ENCODE measurements around the gene DOCK10. TPM values are rescaled to one million over a fixed set of nuclear protein-coding genes. Genes with fewer than 3 reads are reported as not detected.

Gene DOCK10
- 1 to 10 TPM; 1.8 to 4.0 (median 2.8) TPM for polyA plus RNA-seq

DNA sequence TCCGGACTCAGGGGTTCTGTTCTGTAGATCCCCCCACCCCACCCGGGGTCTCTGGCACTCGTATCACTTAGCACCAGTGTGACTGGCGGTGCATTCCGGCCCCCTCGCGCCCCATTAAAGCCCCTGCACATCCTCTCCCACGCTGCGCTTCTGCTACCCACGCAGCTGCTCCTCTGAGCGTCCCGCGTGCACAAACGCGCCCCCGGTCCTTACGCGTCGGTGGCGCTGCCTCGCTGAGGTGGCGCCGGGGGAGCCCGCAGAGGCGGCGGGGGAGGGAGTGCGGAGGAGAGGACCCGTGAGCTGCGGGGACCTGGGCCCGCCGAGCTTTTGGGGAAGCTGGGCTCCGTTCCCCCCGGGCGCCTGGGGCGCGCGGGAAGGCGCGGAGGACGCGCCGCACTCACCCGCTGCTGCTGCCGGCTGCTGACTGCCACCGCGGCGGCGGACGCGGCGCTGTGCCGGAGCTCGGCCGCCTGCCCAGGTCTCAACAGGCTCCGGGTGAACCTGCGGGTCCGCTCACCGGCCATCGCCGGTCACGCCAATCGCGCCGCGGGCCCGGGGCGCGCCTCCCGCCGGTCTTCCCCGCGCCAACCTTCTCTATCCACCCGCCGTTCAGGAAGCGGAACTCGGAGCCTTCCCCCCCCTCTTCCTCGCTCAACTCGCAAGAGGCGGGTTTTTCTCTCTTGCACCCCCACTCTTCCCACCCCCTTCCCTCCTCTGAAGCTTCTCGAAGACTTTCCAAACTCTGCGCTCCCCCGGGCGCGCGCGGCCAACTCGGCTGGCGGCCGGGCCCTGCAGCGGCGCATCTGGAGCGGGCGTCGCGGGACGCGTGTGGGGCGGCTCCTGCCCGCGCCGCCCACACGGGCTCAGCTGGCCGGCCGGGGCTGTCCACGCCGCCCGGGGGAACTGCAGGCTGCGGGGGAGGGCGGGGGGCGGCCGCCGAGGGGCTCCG lies at the start of gene DOCK10:
Gene DOCK10, minus strand, starts transcription at position 618 of the 949 bp plus-strand sequence. Its CDS starts 94 bp downstream, at position 524.
- no peak within 1 kb of the TSS for H3K27ac ChIP-seq (ENCODE audit: low read depth, low read length)
- WGBS, 3 donors: 0 to 1% (median 1%) methylated on average over 75 to 113 of the region's 113 CpGs

DNA sequence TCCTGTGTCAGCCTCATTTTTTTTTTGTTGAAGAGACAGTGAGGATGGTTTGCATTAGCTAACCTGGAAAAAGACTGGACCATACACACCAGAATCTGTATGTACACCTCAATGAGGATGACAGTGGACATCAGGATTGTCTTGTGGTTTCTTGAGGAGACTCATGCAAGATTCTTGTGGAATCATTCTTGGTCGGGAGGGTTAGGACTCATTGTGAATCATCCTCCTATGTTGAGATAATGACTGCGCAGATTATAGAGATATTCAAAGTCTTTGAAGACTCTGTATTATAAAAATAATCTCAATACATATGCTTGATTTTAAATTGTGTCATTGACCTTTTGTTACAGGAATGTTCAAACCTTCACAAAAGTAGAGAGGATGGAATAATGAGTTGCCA lies 49.1 kb upstream of the DOCK10 start:
- no peak overlapping the region for H3K27ac ChIP-seq (ENCODE audit: low read depth, low read length)
- 81 to 91% (median 91%) methylated on average over 2 of the region's 2 CpGs for WGBS, 3 donors

DNA sequence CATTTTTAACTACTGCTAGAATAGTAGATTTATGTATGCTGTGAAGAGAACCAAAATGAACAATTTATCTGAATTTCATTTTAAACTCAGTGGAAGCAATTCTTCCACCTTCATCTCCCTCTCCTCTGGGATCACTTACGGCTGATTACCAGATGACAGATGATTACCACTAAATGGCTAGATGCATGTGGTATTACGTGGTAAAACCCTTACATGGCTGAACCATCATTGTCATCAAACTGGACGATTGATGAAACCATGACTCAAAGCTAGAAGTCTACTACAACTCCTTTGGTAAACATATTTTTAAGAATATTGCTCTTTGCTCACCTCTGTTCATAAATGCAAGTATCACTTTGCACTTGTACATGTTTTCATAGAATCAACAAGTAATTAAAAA lies 48.5 kb upstream of the DOCK10 start:
- no peak overlapping the region for H3K27ac ChIP-seq (ENCODE audit: low read depth, low read length)
- 67 to 76% (median 69%) methylated on average over 3 of the region's 3 CpGs for WGBS, 3 donors

DNA sequence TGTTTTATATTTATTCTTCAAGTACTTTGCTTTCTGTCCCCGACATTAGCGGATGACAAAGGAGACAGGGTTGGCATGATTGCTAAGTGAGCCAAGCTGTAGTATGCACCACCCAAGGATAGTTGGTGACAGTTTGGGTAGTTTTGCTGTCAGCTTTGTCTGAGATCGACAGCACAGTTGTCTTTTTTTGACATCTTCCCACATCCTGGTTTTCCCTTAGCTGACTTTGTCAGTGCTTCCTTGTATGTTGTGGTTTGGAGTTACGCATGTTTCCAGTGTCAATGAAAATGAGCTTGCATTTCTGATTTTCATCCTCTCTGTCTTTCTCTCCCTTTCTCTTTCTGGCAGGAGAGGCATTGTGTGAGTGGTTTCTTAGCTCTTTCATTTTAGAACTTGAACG lies 44.6 kb upstream of the DOCK10 start:
- 66 to 81% (median 80%) methylated on average over 5 of the region's 5 CpGs for WGBS, 3 donors
- H3K27ac ChIP-seq (ENCODE audit: low read depth, low read length): no peak overlapping the region

DNA sequence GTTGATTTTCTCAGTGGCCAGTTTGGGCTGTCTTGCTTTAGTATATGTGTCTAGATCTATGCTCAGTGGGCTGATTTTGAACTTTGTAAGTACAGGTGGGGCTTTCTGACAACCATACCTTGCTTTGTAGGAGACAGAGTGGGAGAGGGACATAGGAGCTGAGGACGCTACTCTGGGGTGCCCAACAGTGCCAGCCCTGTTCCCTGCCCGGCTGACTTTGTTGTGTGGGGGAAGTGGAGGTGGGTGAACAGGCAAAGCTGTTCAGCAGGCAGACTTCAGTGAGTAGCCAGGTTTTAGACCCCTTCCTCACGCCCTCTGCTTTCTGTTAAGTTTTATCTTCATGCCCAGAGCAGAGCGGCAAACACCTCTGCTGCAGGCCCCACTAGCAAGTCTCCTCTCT lies 44.2 kb upstream of the DOCK10 start:
- 85 to 90% (median 89%) methylated on average over 4 of the region's 4 CpGs for WGBS, 3 donors
- H3K27ac ChIP-seq (ENCODE audit: low read depth, low read length): no peak overlapping the region

DNA sequence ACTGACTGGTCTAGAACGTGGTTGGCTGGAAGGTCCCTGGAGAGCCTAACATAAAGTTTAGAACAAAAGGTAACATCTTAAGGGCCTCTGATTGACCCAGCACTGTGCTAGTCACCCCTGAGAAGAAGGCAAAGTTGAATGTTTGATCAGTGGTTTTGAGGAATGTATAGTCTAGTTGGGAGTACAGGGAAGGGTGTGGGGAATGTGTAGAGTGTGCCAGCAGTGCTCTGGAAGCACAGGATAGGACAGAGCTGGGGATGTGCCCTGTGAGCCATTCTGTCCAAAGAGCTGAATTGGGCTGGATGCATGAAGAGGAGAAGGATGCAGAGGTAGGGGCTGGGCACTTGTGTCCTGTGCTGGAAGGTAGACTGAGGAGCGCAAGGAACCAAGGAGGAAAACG lies 41.0 kb upstream of the DOCK10 start:
- WGBS, 3 donors: 80 to 87% (median 83%) methylated on average over 3 of the region's 3 CpGs

DNA sequence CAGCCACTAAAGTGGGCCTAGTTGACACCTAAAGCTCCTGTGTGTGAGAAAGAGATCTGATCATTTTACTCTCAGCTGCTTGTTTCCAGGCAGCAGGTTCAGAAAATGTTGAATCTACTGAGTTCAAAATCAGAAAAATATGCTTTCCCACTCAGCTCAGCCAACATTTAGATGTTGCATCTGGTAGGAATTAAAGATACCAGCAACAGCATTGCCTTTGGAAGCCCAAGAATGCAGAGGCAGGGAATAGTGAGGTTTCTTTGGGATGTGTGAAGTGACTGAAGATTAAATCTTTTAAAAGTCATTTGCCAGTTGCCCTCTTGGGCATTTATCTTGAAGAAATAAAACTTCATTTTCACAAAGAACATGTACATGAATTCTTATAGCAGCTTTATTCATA lies 33.9 kb upstream of the DOCK10 start:
- no peak overlapping the region for H3K27ac ChIP-seq (ENCODE audit: low read depth, low read length)

More for the DNA sequence above, 41.0 kb upstream of the DOCK10 start:
- no peak overlapping the region for H3K27ac ChIP-seq (ENCODE audit: low read depth, low read length)

DNA sequence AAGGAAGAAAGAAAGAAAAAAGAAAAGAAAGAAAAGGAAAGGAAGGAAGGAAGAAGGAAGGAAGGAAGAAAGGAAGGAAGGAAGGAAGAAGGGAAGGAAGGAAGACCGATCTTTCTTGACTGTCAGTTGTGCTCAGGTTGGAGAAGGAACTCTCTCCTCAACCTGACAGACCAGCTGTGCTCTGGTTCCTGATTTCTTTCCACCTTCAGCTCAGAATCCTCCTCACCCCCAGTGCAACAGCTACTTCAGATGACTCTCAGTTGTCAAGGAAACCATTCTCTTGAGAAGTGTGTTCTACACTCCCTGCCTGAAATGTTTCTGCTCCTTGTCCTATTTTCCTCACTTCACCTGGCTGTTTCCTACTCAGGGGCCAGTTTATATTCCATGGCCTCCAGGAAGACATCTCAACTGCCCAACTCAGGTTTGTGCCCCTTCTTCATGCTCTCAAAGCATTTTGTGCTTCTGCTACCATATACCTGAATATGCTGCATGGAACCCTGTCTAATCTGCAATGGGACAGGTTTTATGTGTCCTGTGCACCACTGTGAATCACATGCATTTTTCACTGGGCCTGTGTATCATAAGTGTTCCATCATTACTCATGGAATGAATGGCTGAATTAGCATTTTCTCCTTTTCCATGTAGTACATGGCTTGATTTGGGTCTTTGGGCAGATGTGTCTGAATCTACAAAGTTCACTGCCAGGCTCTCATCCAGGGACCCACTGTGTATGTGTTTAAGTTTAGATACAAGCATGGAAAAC lies 32.8 kb upstream of the DOCK10 start:
- 71 to 76% (median 73%) methylated on average over 1 of the region's 1 CpG for WGBS, 3 donors
- H3K27ac ChIP-seq (ENCODE audit: low read depth, low read length): no peak overlapping the region

DNA sequence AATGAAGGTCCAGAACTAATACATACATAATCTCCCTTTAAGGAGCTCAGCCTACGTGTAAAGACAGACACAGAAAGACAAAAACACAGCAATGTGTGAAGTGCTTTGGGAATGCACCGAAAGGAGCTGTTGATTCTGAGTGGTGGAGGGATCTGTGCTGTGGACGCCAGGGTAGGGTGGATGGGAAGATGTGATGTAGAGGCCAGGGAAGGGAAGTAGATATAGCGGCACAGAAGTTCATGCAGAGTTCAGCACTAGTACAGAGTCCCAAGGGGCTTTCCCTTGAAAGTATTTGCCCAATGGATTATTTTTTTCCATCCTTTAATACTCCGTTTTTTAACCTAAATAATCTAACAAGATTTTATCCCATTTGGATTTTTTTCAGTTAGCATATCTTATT lies 32.1 kb upstream of the DOCK10 start:
- H3K27ac ChIP-seq (ENCODE audit: low read depth, low read length): no peak overlapping the region
- 60 to 77% (median 68%) methylated on average over 5 of the region's 5 CpGs for WGBS, 3 donors

DNA sequence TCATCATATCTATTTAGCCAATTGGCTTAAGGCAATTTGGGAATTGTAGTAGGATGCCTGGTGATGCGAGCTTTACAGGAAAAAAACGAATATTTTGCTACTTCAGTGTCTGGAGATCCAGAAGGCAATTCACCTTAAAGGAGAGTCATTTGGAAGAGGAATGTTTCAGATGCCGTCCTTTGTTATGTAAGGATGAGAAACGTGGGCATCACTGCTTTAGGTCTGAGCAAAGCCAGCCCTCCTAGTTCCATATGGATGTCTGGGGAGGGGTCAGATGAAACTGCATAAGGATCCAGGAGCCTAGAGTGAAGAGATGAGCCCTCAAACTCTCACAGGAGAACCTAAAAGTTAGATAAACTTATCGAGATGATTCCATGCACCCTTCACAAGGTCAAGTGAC lies 30.9 kb upstream of the DOCK10 start:
- WGBS, 3 donors: 50 to 79% (median 71%) methylated on average over 5 of the region's 5 CpGs
- H3K27ac ChIP-seq (ENCODE audit: low read depth, low read length): no peak overlapping the region

DNA sequence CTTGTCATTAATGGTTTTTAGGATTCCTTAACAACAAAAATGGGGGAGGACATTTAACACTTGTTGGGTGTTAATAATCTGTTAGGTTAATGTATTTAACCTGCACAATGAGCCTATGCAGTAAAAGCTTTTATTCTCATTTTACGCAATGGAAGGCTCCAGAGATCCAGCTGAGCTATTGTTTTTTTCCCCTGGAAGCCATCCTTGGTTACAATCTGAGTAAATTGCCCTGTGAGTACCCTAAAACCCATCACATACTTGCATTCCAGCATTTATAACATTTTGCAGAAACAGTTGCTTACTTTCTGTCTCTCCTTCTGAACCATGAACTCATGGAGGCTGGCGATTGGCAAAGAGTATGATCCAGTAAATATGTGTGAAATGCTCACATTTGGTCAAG lies 30.2 kb upstream of the DOCK10 start:
- WGBS, 3 donors: 76 to 93% (median 89%) methylated on average over 2 of the region's 2 CpGs
- no peak overlapping the region for H3K27ac ChIP-seq (ENCODE audit: low read depth, low read length)

DNA sequence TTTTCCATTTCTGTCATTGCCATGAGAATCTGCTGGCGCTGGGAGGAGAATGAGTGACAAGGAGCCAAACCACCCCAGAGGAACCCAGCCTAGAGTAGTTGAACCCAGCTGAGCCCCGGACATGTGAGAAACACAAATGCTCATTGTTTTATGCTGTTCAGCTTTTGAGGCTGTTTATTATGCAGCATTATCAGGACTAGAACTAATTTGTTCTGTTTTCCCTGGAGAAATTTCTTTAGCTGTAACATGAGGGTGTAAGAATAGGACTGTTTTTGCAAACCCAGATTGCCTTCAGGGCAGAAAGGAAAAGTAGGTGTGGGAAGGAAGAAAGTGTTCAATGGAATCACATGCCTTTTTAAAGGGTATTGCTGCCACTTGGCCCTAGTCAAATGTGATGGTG lies 28.5 kb upstream of the DOCK10 start:
- 71 to 91% (median 91%) methylated on average over 2 of the region's 2 CpGs for WGBS, 3 donors
- no peak overlapping the region for H3K27ac ChIP-seq (ENCODE audit: low read depth, low read length)

DNA sequence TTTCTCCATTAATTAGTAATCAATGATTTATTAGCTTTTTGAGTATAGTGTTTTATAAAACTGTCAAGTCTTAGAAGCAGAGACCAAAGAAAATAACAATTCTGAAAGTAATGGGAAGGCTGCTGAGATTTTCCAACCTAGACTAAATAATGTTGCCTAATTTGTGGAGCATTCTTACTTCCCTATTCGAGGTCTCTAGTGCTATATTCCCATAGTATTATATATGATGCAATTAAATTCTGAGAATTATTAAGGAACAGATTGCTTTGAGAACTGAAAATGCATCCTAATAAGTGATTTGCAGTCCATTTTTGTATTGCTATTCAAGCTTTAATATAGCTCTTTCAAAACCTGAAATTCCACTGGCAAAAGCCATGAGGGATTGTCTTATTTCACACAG lies 27.7 kb upstream of the DOCK10 start:
- WGBS, 3 donors: 28 to 34% (median 28%) methylated on average over 1 of the region's 1 CpG
- H3K27ac ChIP-seq (ENCODE audit: low read depth, low read length): no peak overlapping the region

DNA sequence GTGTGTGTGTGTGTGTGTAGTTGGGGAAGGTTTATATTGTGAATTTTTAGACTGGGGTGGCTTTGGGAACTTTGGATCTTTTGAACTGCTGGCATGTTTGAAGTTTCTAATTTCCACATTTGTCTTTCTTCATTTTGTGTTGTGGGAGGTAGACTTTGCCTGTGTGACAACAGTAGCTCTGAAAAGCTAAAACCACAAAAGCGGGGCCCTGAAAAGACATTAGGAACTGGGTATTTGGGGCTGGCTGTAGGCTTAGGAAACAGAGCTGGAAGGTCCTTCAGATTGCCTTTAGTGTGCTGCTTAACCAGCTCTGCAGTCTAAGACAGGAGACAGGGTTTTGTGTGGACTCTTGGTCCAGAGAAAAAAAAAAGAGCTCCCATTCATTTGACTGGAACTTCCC lies 27.2 kb upstream of the DOCK10 start:
- no peak overlapping the region for H3K27ac ChIP-seq (ENCODE audit: low read depth, low read length)

DNA sequence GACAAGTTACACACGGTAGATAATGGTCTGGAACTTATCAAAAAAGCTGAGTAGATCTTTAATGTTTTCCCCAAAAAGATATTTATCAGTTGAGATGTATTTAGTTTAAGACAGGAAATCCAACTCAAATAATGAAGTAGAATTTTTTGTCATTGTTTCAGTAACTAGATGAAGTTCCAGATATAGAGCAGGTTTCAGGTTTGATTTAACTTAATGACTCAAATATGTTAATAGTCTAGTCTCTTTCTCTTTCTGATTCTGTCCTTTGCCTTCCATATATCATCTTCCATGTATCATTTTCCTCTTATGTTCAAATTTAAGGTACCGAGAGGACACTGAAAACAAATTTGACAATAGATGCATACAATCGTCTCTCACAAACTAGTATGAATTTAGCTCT lies 23.6 kb upstream of the DOCK10 start:
- no peak overlapping the region for H3K27ac ChIP-seq (ENCODE audit: low read depth, low read length)
- 81 to 87% (median 82%) methylated on average over 3 of the region's 3 CpGs for WGBS, 3 donors

More for the DNA sequence above, 27.2 kb upstream of the DOCK10 start:
- 95 to 96% (median 95%) methylated on average over 1 of the region's 1 CpG for WGBS, 3 donors

DNA sequence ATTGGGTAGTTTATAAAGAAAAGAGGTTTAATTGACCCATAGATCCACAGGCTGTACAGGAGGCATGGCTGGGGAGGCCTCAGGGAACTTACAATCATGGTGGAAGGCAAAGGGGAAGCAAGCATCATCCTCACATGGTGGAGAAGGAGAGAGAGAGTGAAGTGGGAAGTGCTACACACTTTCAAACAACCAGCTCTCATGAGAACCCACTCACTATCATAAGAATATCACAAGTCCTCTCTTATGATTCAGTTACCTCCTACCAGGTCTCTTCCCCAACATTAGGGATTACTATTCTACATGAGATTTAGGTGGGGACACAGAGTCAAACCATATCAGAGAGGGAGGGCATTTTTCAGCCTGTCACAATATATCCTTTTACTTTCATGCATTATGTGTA lies 22.7 kb upstream of the DOCK10 start:
- H3K27ac ChIP-seq (ENCODE audit: low read depth, low read length): no peak overlapping the region

DNA sequence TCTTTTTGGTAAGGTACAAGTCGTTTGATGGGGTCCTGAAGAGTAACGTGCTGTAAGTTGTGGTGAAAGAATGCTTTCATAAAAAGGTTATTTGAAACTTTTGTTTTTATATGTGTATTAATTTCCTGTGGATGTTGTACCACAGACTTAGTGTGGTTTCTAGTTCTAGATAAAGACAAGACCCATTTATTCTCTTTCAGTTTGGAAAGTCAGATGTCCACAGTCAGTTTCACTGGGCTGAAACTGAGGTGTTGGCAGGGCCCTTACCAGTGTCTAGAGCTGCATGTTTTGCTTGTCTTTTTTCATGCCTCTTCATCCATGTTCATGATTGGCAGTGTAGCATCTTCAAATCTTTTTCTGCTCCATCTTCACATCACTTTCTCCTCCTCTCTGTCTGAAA lies 22.1 kb upstream of the DOCK10 start:
- 33 to 59% (median 49%) methylated on average over 2 of the region's 2 CpGs for WGBS, 3 donors
- no peak overlapping the region for H3K27ac ChIP-seq (ENCODE audit: low read depth, low read length)

DNA sequence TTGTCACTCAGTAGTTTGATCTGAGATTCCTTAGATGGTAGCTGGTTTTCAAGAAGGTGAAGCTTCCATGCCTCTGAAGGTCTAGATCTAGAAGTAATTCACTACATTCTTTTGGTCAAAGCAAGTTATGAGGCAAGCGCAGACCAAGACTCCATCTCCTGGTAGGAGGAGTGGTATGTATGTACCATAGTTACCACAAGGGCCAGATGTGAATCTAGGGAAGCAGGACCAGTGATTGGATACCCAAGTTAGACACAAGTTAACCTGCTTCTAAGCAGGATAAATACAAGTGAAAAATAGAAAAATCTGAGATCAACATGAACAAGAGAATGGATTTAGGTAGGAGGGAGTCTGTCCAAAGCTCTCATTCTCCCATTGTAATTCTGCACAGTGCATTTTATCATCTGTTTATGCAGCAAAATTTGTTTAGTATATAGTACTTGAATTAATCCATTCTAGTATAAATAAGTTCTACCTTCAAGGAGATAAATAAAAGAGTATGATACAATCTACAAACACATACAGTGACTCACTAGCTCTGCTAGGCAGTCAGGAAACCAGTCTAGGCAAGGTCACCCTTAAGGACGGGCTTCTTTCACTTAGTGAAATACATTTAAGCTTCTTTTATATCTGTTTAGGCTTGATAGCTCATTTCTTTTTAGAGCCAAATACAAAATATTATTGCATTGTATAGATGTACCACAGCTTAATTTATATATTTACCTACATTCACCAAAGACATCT lies 14.2 kb upstream of the DOCK10 start:
- no peak overlapping the region for H3K27ac ChIP-seq (ENCODE audit: low read depth, low read length)
- 80 to 95% (median 93%) methylated on average over 2 of the region's 2 CpGs for WGBS, 3 donors

DNA sequence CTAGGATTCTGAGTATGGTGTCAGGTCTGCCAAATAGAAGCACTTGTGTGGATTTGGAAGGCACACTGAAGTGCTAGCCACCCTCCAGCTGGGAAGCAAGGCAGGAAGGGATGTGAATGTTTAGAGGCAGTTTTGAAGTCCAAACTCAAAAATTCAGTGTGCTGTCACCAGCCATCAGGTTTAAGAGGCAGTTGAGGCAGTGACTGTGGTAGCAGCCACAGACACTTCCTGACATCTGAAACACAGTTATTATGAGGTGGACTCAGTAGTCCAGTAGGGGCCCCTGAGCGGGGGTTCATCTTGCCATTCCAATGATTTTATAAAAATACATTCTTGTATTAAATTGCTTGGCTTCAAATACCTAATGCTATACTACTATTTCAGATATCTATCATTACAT lies 13.4 kb upstream of the DOCK10 start:
- WGBS, 3 donors: 75 to 100% (median 94%) methylated on average over 1 of the region's 1 CpG
- no peak overlapping the region for H3K27ac ChIP-seq (ENCODE audit: low read depth, low read length)

All from adipose tissue (tissue), 3 donors.